H9 (cell line): Measurements from ENCODE around the gene MTSS2. TPM values are rescaled to one million over a fixed set of nuclear protein-coding genes. Genes with fewer than 3 reads are reported as not detected.

Experiments
- DNase-seq: peaks from one replicate; pipeline ENCODE4 v3.0.0-alpha.2; 2017
- H2AFZ ChIP-seq: one replicate; pipeline ENCODE4 v1.6.1; 2013; ENCODE audit warnings: mild to moderate bottlenecking, low read length, control low read depth, moderate library complexity
- H2AK5ac ChIP-seq: 2 replicates; pipeline ENCODE4 v1.6.1; 2013; ENCODE audit warnings: low read length, control low read depth, mixed read lengths; ENCODE audit not compliant: insufficient read length
- H2BK120ac ChIP-seq: one replicate; pipeline ENCODE4 v1.6.1; 2013; ENCODE audit warnings: low read depth, mild to moderate bottlenecking, low read length, control low read depth, inconsistent platforms; ENCODE audit not compliant: poor library complexity, severe bottlenecking
- H2BK12ac ChIP-seq: 2 replicates; pipeline ENCODE4 v1.6.1; 2013; ENCODE audit warnings: low read length, control low read depth, mixed read lengths, low read depth; ENCODE audit not compliant: insufficient read length
- H2BK15ac ChIP-seq: 2 replicates; pipeline ENCODE4 v1.6.1; 2013; ENCODE audit warnings: low read depth, low read length, control low read depth
- H2BK20ac ChIP-seq: one replicate; pipeline ENCODE4 v1.6.1; 2013; ENCODE audit warnings: low read depth, mild to moderate bottlenecking, low read length, control low read depth, inconsistent platforms; ENCODE audit not compliant: poor library complexity, severe bottlenecking
- H2BK5ac ChIP-seq: 2 replicates; pipeline ENCODE4 v1.6.1; 2013; ENCODE audit warnings: low read length, control low read depth, mixed read lengths; ENCODE audit not compliant: insufficient read length
- H3K14ac ChIP-seq: 2 replicates; pipeline ENCODE4 v1.6.1; 2013; ENCODE audit warnings: low read length, control low read depth; ENCODE audit not compliant: insufficient read depth
- H3K18ac ChIP-seq: 2 replicates; pipeline ENCODE4 v1.6.1; 2013; ENCODE audit warnings: low read depth, mild to moderate bottlenecking, mixed read lengths, low read length, control low read depth; ENCODE audit not compliant: insufficient read length
- H3K23ac ChIP-seq: 2 replicates; pipeline ENCODE4 v1.6.1; 2013; ENCODE audit warnings: low read length, control low read depth, mixed read lengths, low read depth; ENCODE audit not compliant: insufficient read length
- H3K23me2 ChIP-seq: 2 replicates; pipeline ENCODE4 v1.6.1; 2013; ENCODE audit warnings: low read depth, mild to moderate bottlenecking, mixed read lengths, low read length, control low read depth; ENCODE audit not compliant: insufficient read length, poor library complexity, severe bottlenecking
- H3K27ac ChIP-seq: 2 replicates; pipeline ENCODE4 v1.5.1; 2013; ENCODE audit warnings: low read length, control low read depth, mixed read lengths, low read depth; ENCODE audit not compliant: insufficient read length
- H3K27me3 ChIP-seq: 2 replicates; pipeline ENCODE4 v1.6.1; 2013; ENCODE audit warnings: low read length, control low read depth, inconsistent platforms; ENCODE audit not compliant: insufficient read depth
- H3K4ac ChIP-seq: 2 replicates; pipeline ENCODE4 v1.6.1; 2013; ENCODE audit warnings: low read depth, mild to moderate bottlenecking, control low read depth, inconsistent platforms, low read length, moderate library complexity
- H3K4me1 ChIP-seq: 2 replicates; pipeline ENCODE4 v1.6.1; 2013; ENCODE audit warnings: low read length, control low read depth, inconsistent platforms; ENCODE audit not compliant: insufficient read depth
- H3K4me2 ChIP-seq: 2 replicates; pipeline ENCODE4 v1.6.1; 2013; ENCODE audit warnings: low read length, control low read depth, mixed read lengths; ENCODE audit not compliant: insufficient read length, insufficient read depth
- H3K56ac ChIP-seq: 2 replicates; pipeline ENCODE4 v1.6.1; 2013; ENCODE audit warnings: low read depth, mild to moderate bottlenecking, mixed read lengths, low read length, control low read depth; ENCODE audit not compliant: insufficient read length
- H3K79me1 ChIP-seq: 2 replicates; pipeline ENCODE4 v1.6.1; 2013; ENCODE audit warnings: low read depth, mild to moderate bottlenecking, moderate library complexity, low read length, control low read depth, inconsistent platforms; ENCODE audit not compliant: insufficient read depth, poor library complexity, severe bottlenecking
- H3K79me2 ChIP-seq: 2 replicates; pipeline ENCODE4 v1.6.1; 2013; ENCODE audit warnings: low read length, control low read depth, inconsistent platforms; ENCODE audit not compliant: insufficient read depth
- H3K9ac ChIP-seq: 2 replicates; pipeline ENCODE4 v1.6.1; 2013; ENCODE audit warnings: low read length, control low read depth, mixed read lengths; ENCODE audit not compliant: insufficient read length; ENCODE audit errors: extremely low read depth
- H3K9me3 ChIP-seq: one replicate; pipeline ENCODE4 v1.6.1; 2013; ENCODE audit warnings: low read depth, low read length, inconsistent platforms; ENCODE audit not compliant: control insufficient read depth
- H3T11ph ChIP-seq: one replicate; pipeline ENCODE4 v1.6.1; 2013; ENCODE audit warnings: mild to moderate bottlenecking, low read length, control low read depth, inconsistent platforms
- H4K20me1 ChIP-seq: one replicate; pipeline ENCODE4 v1.6.1; 2013; ENCODE audit not compliant: control insufficient read depth, insufficient read length, insufficient read depth
- H4K5ac ChIP-seq: 2 replicates; pipeline ENCODE4 v1.6.1; 2013; ENCODE audit warnings: low read depth, mild to moderate bottlenecking, mixed read lengths, low read length, control low read depth; ENCODE audit not compliant: insufficient read length
- H4K8ac ChIP-seq: replicated peaks from 2 replicates; pipeline ENCODE4 v1.6.1; 2013; ENCODE audit warnings: low read length, control low read depth, mixed read lengths, low read depth; ENCODE audit not compliant: insufficient read length
- H4K91ac ChIP-seq: 2 replicates; pipeline ENCODE4 v1.6.1; 2013; ENCODE audit warnings: low read depth, mild to moderate bottlenecking, moderate library complexity, mixed read lengths, low read length, control low read depth; ENCODE audit not compliant: insufficient read length
- H3K27ac Mint-ChIP-seq, 3 experiments: 2 replicates in 2 of 3; 3 replicates in 1 of 3; pipeline ENCODE4 v1.8.0; 2020 to 2021; ENCODE audit warnings: mixed read lengths in 3 of 3, mild to moderate bottlenecking in 1 of 3, moderate library complexity in 1 of 3
- H3K27me3 Mint-ChIP-seq: 2 replicates; pipeline ENCODE4 v1.8.0; 2021; ENCODE audit warnings: low read depth, mild to moderate bottlenecking, moderate library complexity, mixed read lengths
- H3K36me3 Mint-ChIP-seq, 3 experiments: 2 replicates in 2 of 3; 3 replicates in 1 of 3; pipeline ENCODE4 v1.8.0; 2020 to 2021; ENCODE audit warnings: low read depth in 3 of 3, mixed read lengths in 3 of 3; ENCODE audit not compliant: insufficient read depth in 1 of 3
- H3K4me1 Mint-ChIP-seq, 2 experiments: 2 replicates each; pipeline ENCODE4 v1.8.0; 2020; ENCODE audit warnings: mixed read lengths in 2 of 2
- H3K4me3 Mint-ChIP-seq, 2 experiments: 2 replicates in 1 of 2; 3 replicates in 1 of 2; pipeline ENCODE4 v1.8.0; 2020 to 2021; ENCODE audit warnings: mild to moderate bottlenecking in 2 of 2, mixed read lengths in 2 of 2, moderate library complexity in 1 of 2
- H3K9me3 Mint-ChIP-seq, 2 experiments: 2 replicates in 1 of 2; 3 replicates in 1 of 2; pipeline ENCODE4 v1.8.0; 2020; ENCODE audit warnings: mild to moderate bottlenecking in 2 of 2, mixed read lengths in 2 of 2, moderate library complexity in 1 of 2
- WGBS: extraction: QIAGEN DNeasy Blood & Tissue Kit; methylation state at CpG from one replicate; pipeline ENCODE4 v1.1.7; 2013; ENCODE audit warnings: missing lambda C conversion rate, low lambda C conversion rate, mixed read lengths; ENCODE audit not compliant: insufficient read length; ENCODE audit errors: extremely low coverage; 5-methylcytosine and 5-hydroxymethylcytosine counted together
- total RNA-seq: library from RNA; stranded (reverse); gene quantifications from 2 replicates; pipeline ENCODE4 v1.2.1, GENCODE V29; 2021
- TF ChIP-seq, protein P1 (sequence below): fragments of 200-600 bp; sonication (generic); conservative IDR thresholded peaks from 3 replicates; pipeline ENCODE4 v1.8.0; 2021; ENCODE audit warnings: antibody characterized with exemption, mild to moderate bottlenecking

Gene MTSS2
- total RNA-seq, 1 experiment from 2014 or later, result 41.0 TPM

- Histone ChIP-seq H4K91ac (no peak overlapping the region), H2AFZ (no peak overlapping the region), H2AK5ac (no peak overlapping the region), H3K27me3 (no peaks in the 10 kb centered on the region), H3K14ac (no peak overlapping the region), H3K4ac (no peak overlapping the region), H3K4me2 (no peak overlapping the region), H4K8ac (no peak overlapping the region), H3K18ac (no peak overlapping the region), H2BK15ac (no peak overlapping the region), H2BK120ac (no peak overlapping the region), H3T11ph (no peak overlapping the region), H4K20me1 (no peaks in the 10 kb centered on the region), H3K27ac (no peak overlapping the region), H3K23ac (no peak overlapping the region), H3K9me3 (no peaks in the 10 kb centered on the region), H3K23me2 (no peaks in the 10 kb centered on the region), H3K9ac (no peak overlapping the region), H2BK12ac (no peak overlapping the region), H3K56ac (no peak overlapping the region), H2BK5ac (no peak overlapping the region), H2BK20ac (no peak overlapping the region), H4K5ac (no peak overlapping the region), H3K79me1 (no peaks in the 10 kb centered on the region), H3K4me1 (peaks cover 2% of the 10 kb centered on the region; the same call in 1 of the 2 replicates), H3K79me2 (no peaks in the 10 kb centered on the region)
- Mint-ChIP-seq H3K27ac (no peak overlapping the region; a peak in 1 of 7 replicates), H3K27me3 (no peaks in the 10 kb centered on the region; the same call in 1 of the 2 replicates), H3K4me1 (peaks cover 42 to 49% of the 10 kb centered on the region in 2 experiments), H3K36me3 (peaks cover 4 to 10% (median 5%) of the 10 kb centered on the region in 3 experiments; a peak in 4 of 7 replicates), H3K4me3 (no peak overlapping the region), H3K9me3 (no peaks in the 10 kb centered on the region; a peak in 1 of 5 replicates)
- DNase-seq, result no peak
- TF ChIP-seq, protein P1, sequence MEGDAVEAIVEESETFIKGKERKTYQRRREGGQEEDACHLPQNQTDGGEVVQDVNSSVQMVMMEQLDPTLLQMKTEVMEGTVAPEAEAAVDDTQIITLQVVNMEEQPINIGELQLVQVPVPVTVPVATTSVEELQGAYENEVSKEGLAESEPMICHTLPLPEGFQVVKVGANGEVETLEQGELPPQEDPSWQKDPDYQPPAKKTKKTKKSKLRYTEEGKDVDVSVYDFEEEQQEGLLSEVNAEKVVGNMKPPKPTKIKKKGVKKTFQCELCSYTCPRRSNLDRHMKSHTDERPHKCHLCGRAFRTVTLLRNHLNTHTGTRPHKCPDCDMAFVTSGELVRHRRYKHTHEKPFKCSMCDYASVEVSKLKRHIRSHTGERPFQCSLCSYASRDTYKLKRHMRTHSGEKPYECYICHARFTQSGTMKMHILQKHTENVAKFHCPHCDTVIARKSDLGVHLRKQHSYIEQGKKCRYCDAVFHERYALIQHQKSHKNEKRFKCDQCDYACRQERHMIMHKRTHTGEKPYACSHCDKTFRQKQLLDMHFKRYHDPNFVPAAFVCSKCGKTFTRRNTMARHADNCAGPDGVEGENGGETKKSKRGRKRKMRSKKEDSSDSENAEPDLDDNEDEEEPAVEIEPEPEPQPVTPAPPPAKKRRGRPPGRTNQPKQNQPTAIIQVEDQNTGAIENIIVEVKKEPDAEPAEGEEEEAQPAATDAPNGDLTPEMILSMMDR, result no peak
- WGBS, result no CpG with 5 or more reads among the region's 11 CpGs
Measured at GRCh38 chr16:70704586-70704985, 18.7 kb upstream of the MTSS2 start.
